DND-41 (cell line): ENCODE measurements around the gene SYNE1.

Experiments used
- ATAC-seq: fragments of 200-7000 bp; cut with Tn5 transposase; 3 replicates; pipeline ENCODE4 v1.9.1; 2021; ENCODE audit warnings: low read depth; ENCODE audit not compliant: insufficient read depth
- DNase-seq: peaks from one replicate; pipeline ENCODE4 v3.0.0-alpha.2; 2020
- H2AFZ ChIP-seq: 2 replicates; pipeline ENCODE4 v1.6.0; 2012; ENCODE audit warnings: low read depth, low read length
- H3K27ac ChIP-seq: 2 replicates; pipeline ENCODE4 v1.5.1; 2012; ENCODE audit warnings: low read length, inconsistent platforms
- H3K27me3 ChIP-seq: fragments of 200-600 bp; sonication (generic); 2 replicates; pipeline ENCODE4 v1.6.0; 2012; ENCODE audit warnings: low read length, mild to moderate bottlenecking, inconsistent platforms; ENCODE audit not compliant: insufficient read depth, poor library complexity
- H3K36me3 ChIP-seq: 2 replicates; pipeline ENCODE4 v1.5.1; 2012; ENCODE audit warnings: low read length, inconsistent platforms; ENCODE audit not compliant: insufficient read depth
- H3K4me1 ChIP-seq: 2 replicates; pipeline ENCODE4 v1.5.1; 2012; ENCODE audit warnings: mild to moderate bottlenecking, low read length; ENCODE audit not compliant: insufficient read depth
- H3K4me2 ChIP-seq: 2 replicates; pipeline ENCODE4 v1.6.0; 2012; ENCODE audit warnings: mild to moderate bottlenecking, moderate library complexity, low read length, inconsistent platforms; ENCODE audit not compliant: insufficient read depth
- H3K4me3 ChIP-seq, 2 experiments: fragments of 200-600 bp in 1 of 2; shearing (Covaris generic) in 1 of 2; 2 replicates each; pipeline ENCODE4 v1.5.1; 2012 to 2016; ENCODE audit warnings: inconsistent platforms in 2 of 2, low read length in 2 of 2, mild to moderate bottlenecking in 2 of 2, low read depth in 1 of 2, moderate library complexity in 1 of 2
- H3K79me2 ChIP-seq: 2 replicates; pipeline ENCODE4 v1.6.0; 2012; ENCODE audit warnings: low read length, inconsistent platforms; ENCODE audit not compliant: insufficient read depth
- H3K9ac ChIP-seq: 2 replicates; pipeline ENCODE4 v1.6.0; 2012; ENCODE audit warnings: low read depth, mild to moderate bottlenecking, inconsistent platforms, low read length, moderate library complexity
- H3K9me3 ChIP-seq: 2 replicates; pipeline ENCODE4 v1.5.1; 2012; ENCODE audit warnings: low read length, moderate library complexity, mild to moderate bottlenecking, inconsistent platforms; ENCODE audit not compliant: insufficient read depth, severe bottlenecking
- H4K20me1 ChIP-seq: 2 replicates; pipeline ENCODE4 v1.6.0; 2012; ENCODE audit warnings: low read length; ENCODE audit not compliant: insufficient read depth
- EZH2 ChIP-seq: IDR thresholded peaks from 3 replicates; pipeline ENCODE4 v1.6.1; 2012; ENCODE audit warnings: borderline replicate concordance, low read depth, mild to moderate bottlenecking, moderate library complexity, low read length, inconsistent platforms; ENCODE audit not compliant: severe bottlenecking
- TF ChIP-seq, protein P1 (sequence below): IDR thresholded peaks from 2 replicates; pipeline ENCODE4 v1.5.1; 2012; ENCODE audit warnings: borderline replicate concordance, low read length, moderate library complexity, mild to moderate bottlenecking; ENCODE audit not compliant: poor library complexity, severe bottlenecking; ENCODE audit errors: extremely low read depth

Gene SYNE1

DNA sequence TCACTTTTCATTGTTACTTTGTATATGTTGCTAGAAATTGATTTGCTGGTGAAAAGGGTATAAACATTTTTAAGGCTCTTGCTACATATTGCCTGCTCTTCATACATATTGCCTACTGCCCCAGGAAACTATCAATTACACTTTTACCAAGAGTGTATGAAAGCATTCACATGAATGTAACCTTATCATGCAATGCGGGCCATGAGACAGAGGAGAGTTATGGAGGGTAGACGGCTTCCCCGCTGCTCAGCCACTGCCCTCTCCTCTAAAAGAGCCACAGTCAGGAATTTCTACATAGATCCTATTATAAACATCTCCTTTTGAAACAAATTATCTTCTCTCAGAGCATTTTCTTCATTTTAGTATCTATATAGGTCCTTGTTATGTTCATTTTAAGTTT is 565.3 kb downstream of the SYNE1 start:
- no peaks in the 10 kb centered on the region for H3K79me2 ChIP-seq
- peaks cover 7% of the 10 kb centered on the region for H3K9me3 ChIP-seq
- H4K20me1 ChIP-seq, result no peaks in the 10 kb centered on the region
- H2AFZ ChIP-seq, result no peak overlapping the region
- no peaks in the 10 kb centered on the region for H3K27me3 ChIP-seq
- TF ChIP-seq, protein P1, sequence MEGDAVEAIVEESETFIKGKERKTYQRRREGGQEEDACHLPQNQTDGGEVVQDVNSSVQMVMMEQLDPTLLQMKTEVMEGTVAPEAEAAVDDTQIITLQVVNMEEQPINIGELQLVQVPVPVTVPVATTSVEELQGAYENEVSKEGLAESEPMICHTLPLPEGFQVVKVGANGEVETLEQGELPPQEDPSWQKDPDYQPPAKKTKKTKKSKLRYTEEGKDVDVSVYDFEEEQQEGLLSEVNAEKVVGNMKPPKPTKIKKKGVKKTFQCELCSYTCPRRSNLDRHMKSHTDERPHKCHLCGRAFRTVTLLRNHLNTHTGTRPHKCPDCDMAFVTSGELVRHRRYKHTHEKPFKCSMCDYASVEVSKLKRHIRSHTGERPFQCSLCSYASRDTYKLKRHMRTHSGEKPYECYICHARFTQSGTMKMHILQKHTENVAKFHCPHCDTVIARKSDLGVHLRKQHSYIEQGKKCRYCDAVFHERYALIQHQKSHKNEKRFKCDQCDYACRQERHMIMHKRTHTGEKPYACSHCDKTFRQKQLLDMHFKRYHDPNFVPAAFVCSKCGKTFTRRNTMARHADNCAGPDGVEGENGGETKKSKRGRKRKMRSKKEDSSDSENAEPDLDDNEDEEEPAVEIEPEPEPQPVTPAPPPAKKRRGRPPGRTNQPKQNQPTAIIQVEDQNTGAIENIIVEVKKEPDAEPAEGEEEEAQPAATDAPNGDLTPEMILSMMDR, result no peak
- no peak for TF ChIP-seq EZH2
- no peak overlapping the region for H3K27ac ChIP-seq
- H3K4me1 ChIP-seq, result no peaks in the 10 kb centered on the region
- H3K36me3 ChIP-seq, result no peaks in the 10 kb centered on the region
- no peak overlapping the region for H3K9ac ChIP-seq
- no peak overlapping the region for H3K4me3 ChIP-seq
- H3K4me2 ChIP-seq, result no peak overlapping the region
- DNase-seq (no peak), ATAC-seq (no peak)
